ENCODE measurements around the gene LAMC1.

The LAMC1 gene

DNA sequence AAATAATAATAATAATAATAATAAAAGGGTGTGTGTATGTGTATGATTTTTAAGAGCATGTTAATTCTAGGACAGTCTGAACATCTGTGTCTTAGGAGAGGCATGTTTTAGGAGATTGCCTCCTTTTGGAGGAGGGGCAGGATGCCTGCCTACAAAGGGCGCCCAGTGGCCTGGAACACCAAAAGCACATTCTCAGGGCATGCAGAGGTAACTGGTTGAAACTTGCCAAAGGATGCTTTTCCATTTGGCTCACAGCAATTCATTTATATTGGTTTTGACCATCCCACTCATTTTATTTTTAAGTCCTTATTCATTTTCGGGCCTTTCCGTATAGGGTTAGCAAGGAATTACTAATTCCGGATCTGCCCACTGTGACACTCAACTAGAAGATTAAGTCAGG is 141.7 kb downstream of the LAMC1 start:
- no peaks in the 10 kb centered on the region for H4K20me1 ChIP-seq (ENCODE audit: insufficient read depth)
- no peak overlapping the region for H3K4me3 ChIP-seq (IDR thresholded peaks at IDR 0.05; ENCODE audit: insufficient read depth, low read depth, low read length)
- H3K4me1 ChIP-seq (ENCODE audit: low read depth, poor library complexity, severe bottlenecking), result no peaks in the 10 kb centered on the region
- no peaks in the 10 kb centered on the region for H3K79me2 ChIP-seq (ENCODE audit: insufficient read depth, low read depth)
- TF ChIP-seq CTCF (conservative IDR thresholded peaks at IDR 0.05; ENCODE audit: low read depth, low read length), result no peak
- H3K4me2 ChIP-seq, result no peak overlapping the region
- no peak overlapping the region for H3K9ac ChIP-seq
- H3K36me3 ChIP-seq (ENCODE audit: insufficient read depth), result no peaks in the 10 kb centered on the region
- no peak overlapping the region for H2AFZ ChIP-seq (ENCODE audit: low read depth)
- H3K27ac ChIP-seq, result no peak overlapping the region
- H3K27me3 ChIP-seq (ENCODE audit: insufficient read depth, low read depth), result no peaks in the 10 kb centered on the region

GRCh38 chr1:183165456-183165855 is 142.2 kb downstream of the LAMC1 start:
- Histone ChIP-seq H3K79me2 (ENCODE audit: insufficient read depth, low read depth) (no peaks in the 10 kb centered on the region), H2AFZ (ENCODE audit: low read depth) (no peak overlapping the region), H3K4me3 (IDR thresholded peaks at IDR 0.05; ENCODE audit: insufficient read depth, low read depth, low read length) (no peak overlapping the region), H3K4me1 (ENCODE audit: low read depth, poor library complexity, severe bottlenecking) (no peaks in the 10 kb centered on the region), H3K27ac (no peak overlapping the region), H3K36me3 (ENCODE audit: insufficient read depth) (no peaks in the 10 kb centered on the region), H3K4me2 (no peak overlapping the region), H4K20me1 (ENCODE audit: insufficient read depth) (no peaks in the 10 kb centered on the region), H3K9ac (no peak overlapping the region), H3K27me3 (ENCODE audit: insufficient read depth, low read depth) (no peaks in the 10 kb centered on the region)
- TF ChIP-seq CTCF (conservative IDR thresholded peaks at IDR 0.05; ENCODE audit: low read depth, low read length), result no peak

DNA sequence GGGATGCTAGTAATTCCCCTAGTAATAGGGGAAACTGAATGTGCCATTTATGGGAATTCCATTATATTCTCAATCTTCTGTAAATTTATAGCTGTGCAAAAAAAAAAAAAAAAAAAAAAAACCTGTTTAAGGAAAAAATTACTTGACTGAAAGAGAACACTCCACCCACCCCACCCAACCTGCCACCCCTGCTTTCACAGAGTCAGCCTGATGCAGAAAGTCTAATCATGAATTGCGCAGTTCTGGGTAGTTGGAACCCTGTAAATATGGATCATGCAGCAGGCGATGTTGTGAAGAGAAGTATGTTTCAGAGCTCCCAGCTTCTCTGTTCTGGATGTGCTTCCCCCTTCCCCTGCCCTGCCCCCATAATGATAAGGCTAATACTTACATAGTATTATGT is 143.2 kb downstream of the LAMC1 start:
- H3K9ac ChIP-seq, result no peak overlapping the region
- H3K27ac ChIP-seq, result no peak overlapping the region
- H3K4me3 ChIP-seq (IDR thresholded peaks at IDR 0.05; ENCODE audit: insufficient read depth, low read depth, low read length), result no peak overlapping the region
- H2AFZ ChIP-seq (ENCODE audit: low read depth), result no peak overlapping the region
- no peaks in the 10 kb centered on the region for H3K79me2 ChIP-seq (ENCODE audit: insufficient read depth, low read depth)
- no peaks in the 10 kb centered on the region for H3K27me3 ChIP-seq (ENCODE audit: insufficient read depth, low read depth)
- no peak overlapping the region for H3K4me2 ChIP-seq
- H3K36me3 ChIP-seq (ENCODE audit: insufficient read depth), result no peaks in the 10 kb centered on the region
- no peaks in the 10 kb centered on the region for H3K4me1 ChIP-seq (ENCODE audit: low read depth, poor library complexity, severe bottlenecking)
- H4K20me1 ChIP-seq (ENCODE audit: insufficient read depth), result no peaks in the 10 kb centered on the region
- no peak for TF ChIP-seq CTCF (conservative IDR thresholded peaks at IDR 0.05; ENCODE audit: low read depth, low read length)

- no peak overlapping the region for H3K4me2 ChIP-seq
- no peak overlapping the region for H3K9ac ChIP-seq
- no peak overlapping the region for H2AFZ ChIP-seq (ENCODE audit: low read depth)
- no peak for TF ChIP-seq CTCF (conservative IDR thresholded peaks at IDR 0.05; ENCODE audit: low read depth, low read length)
- H3K27ac ChIP-seq, result no peak overlapping the region
- no peaks in the 10 kb centered on the region for H3K4me1 ChIP-seq (ENCODE audit: low read depth, poor library complexity, severe bottlenecking)
- no peaks in the 10 kb centered on the region for H3K27me3 ChIP-seq (ENCODE audit: insufficient read depth, low read depth)
- no peaks in the 10 kb centered on the region for H4K20me1 ChIP-seq (ENCODE audit: insufficient read depth)
- no peaks in the 10 kb centered on the region for H3K79me2 ChIP-seq (ENCODE audit: insufficient read depth, low read depth)
- H3K36me3 ChIP-seq (ENCODE audit: insufficient read depth), result no peaks in the 10 kb centered on the region
- no peak overlapping the region for H3K4me3 ChIP-seq (IDR thresholded peaks at IDR 0.05; ENCODE audit: insufficient read depth, low read depth, low read length)
Observed at GRCh38 chr1:183167676-183168075, 144.5 kb downstream of the LAMC1 start.

DNA sequence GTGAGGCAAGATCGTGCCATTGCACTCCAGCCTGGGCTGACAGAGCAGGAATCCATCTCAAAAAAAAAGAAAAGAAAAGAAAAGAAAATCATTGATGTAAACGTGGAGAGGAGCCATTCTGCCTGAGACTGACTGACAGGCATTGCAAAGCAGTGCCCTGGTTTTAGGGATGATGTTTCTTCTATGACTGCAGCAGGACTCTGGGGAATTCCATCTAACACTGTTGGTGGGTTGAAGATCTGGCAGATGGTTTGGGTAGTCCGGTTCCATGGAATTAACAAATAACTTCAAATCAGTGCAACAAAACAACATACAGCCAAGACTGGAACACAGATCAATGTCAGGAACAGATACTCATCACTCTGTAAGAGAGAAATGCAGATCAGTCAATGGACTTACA is 145.1 kb downstream of the LAMC1 start:
- Histone ChIP-seq H3K4me1 (ENCODE audit: low read depth, poor library complexity, severe bottlenecking) (no peaks in the 10 kb centered on the region), H2AFZ (ENCODE audit: low read depth) (no peak overlapping the region), H4K20me1 (ENCODE audit: insufficient read depth) (no peaks in the 10 kb centered on the region), H3K4me3 (IDR thresholded peaks at IDR 0.05; ENCODE audit: insufficient read depth, low read depth, low read length) (no peak overlapping the region), H3K9ac (no peak overlapping the region), H3K27me3 (ENCODE audit: insufficient read depth, low read depth) (no peaks in the 10 kb centered on the region), H3K27ac (no peak overlapping the region), H3K79me2 (ENCODE audit: insufficient read depth, low read depth) (no peaks in the 10 kb centered on the region), H3K4me2 (no peak overlapping the region), H3K36me3 (ENCODE audit: insufficient read depth) (no peaks in the 10 kb centered on the region)
- TF ChIP-seq CTCF (conservative IDR thresholded peaks at IDR 0.05; ENCODE audit: low read depth, low read length), result no peak
